ENCODE data around the gene MAN1C1.

- TF ChIP-seq GABPA (IDR thresholded peaks at IDR 0.05; ENCODE audit: low read depth), result no peak
- no peak for TF ChIP-seq ZZZ3 (IDR thresholded peaks at IDR 0.05; ENCODE audit: control insufficient read depth, insufficient read length, low read depth)
- TF ChIP-seq TAF1 (IDR thresholded peaks at IDR 0.05; ENCODE audit: borderline replicate concordance, low read depth, low read length), result no peak
- no peak for TF ChIP-seq POLR2AphosphoS5 (IDR thresholded peaks at IDR 0.05; ENCODE audit: low read length)
- no peak for TF ChIP-seq CBFB (IDR thresholded peaks at IDR 0.05; ENCODE audit: low read depth)
- TF ChIP-seq SIN3A (IDR thresholded peaks at IDR 0.05; ENCODE audit: low read depth, low read length), result no peak
- TF ChIP-seq NRF1 (conservative IDR thresholded peaks at IDR 0.05; ENCODE audit: low read depth, low read length), result no peak
Measured at GRCh38 chr1:25669781-25670567, 53.4 kb downstream of the MAN1C1 start.

All from GM12878 (cell line).